Fibroblast of lung (primary cell): ENCODE results near the gene CDKAL1. TPM values are rescaled to one million over a fixed set of nuclear protein-coding genes. Genes with fewer than 3 reads are reported as not detected.

Experiments
- DNase-seq, 2 donors: peaks; one replicate each; pipeline versions ENCODE4 v3.0.0 to v3.0.0-alpha.2; 2010; ENCODE audit warnings: low read depth in 2 of 2
- H2AFZ ChIP-seq: 2 replicates; pipeline ENCODE4 v1.5.1; 2012; ENCODE audit warnings: low read length, control low read depth, inconsistent platforms
- H3K27ac ChIP-seq: 2 replicates; pipeline ENCODE4 v1.5.1; 2011; ENCODE audit warnings: low read length, control low read depth; ENCODE audit not compliant: insufficient read depth
- H3K27me3 ChIP-seq: 2 replicates; pipeline ENCODE4 v1.5.1; 2011; ENCODE audit warnings: mild to moderate bottlenecking, low read length; ENCODE audit not compliant: control insufficient read depth, insufficient read depth
- H3K36me3 ChIP-seq: 2 replicates; pipeline ENCODE4 v1.5.1; 2011; ENCODE audit warnings: low read length; ENCODE audit not compliant: control insufficient read depth, insufficient read depth
- H3K4me1 ChIP-seq: 2 replicates; pipeline ENCODE4 v1.5.1; 2011; ENCODE audit warnings: low read length; ENCODE audit not compliant: control insufficient read depth, insufficient read depth; ENCODE audit errors: extremely low read depth
- H3K4me2 ChIP-seq: 2 replicates; pipeline ENCODE4 v1.5.1; 2011; ENCODE audit warnings: low read length, control low read depth; ENCODE audit not compliant: insufficient read depth; ENCODE audit errors: extremely low read depth
- H3K4me3 ChIP-seq, 4 experiments: fragments of 200-600 bp in 1 of 4; sonication (generic) in 1 of 4; replicated peaks in 1 of 4; 2 replicates each; pipeline ENCODE4 v1.5.1; 2011 to 2016; ENCODE audit warnings: low read length in 4 of 4, low read depth in 3 of 4, mild to moderate bottlenecking in 3 of 4, control low read depth in 2 of 4, inconsistent platforms in 1 of 4, mixed read lengths in 1 of 4; ENCODE audit not compliant: insufficient read depth in 1 of 4; ENCODE audit errors: control extremely low read depth in 1 of 4
- H3K79me2 ChIP-seq: 2 replicates; pipeline ENCODE4 v1.5.1; 2012; ENCODE audit warnings: mild to moderate bottlenecking, low read length, inconsistent platforms; ENCODE audit not compliant: control insufficient read depth, insufficient read depth
- H3K9ac ChIP-seq: 2 replicates; pipeline ENCODE4 v1.5.1; 2011; ENCODE audit warnings: mild to moderate bottlenecking, low read length, control low read depth; ENCODE audit not compliant: insufficient read depth
- H3K9me3 ChIP-seq: 2 replicates; pipeline ENCODE4 v1.5.1; 2012; ENCODE audit warnings: low read depth, low read length; ENCODE audit not compliant: control insufficient read depth, insufficient read depth
- H4K20me1 ChIP-seq: 2 replicates; pipeline ENCODE4 v1.5.1; 2011; ENCODE audit warnings: low read length; ENCODE audit not compliant: control insufficient read depth, insufficient read depth; ENCODE audit errors: extremely low read depth
- CTCF ChIP-seq, 2 donors: IDR thresholded peaks in 1 of 2; conservative IDR thresholded peaks in 1 of 2; 1 replicate in 1 of 2; 2 replicates in 1 of 2; pipeline ENCODE4 v1.5.1; 2011 to 2012; ENCODE audit warnings: low read length in 2 of 2, control low read depth in 1 of 2, inconsistent platforms in 1 of 2, low read depth in 1 of 2, mild to moderate bottlenecking in 1 of 2
- EZH2 ChIP-seq: IDR thresholded peaks from 2 replicates; pipeline ENCODE4 v1.5.1; 2012; ENCODE audit warnings: low read length, control low read depth, mild to moderate bottlenecking; ENCODE audit errors: missing control alignments
- polyA plus RNA-seq, 2 donors: library from polyadenylated mRNA; depleted of rRNA in 1 of 2; stranded (reverse) in 1 of 2; unstranded in 1 of 2; fragments of >200 nt; gene quantifications; 2 replicates each; pipeline ENCODE4 v1.2.1, GENCODE V29; 2011 to 2012; ENCODE audit warnings: missing spikeins in 1 of 2
- total RNA-seq: library from RNA; depleted of rRNA; stranded (reverse); fragments of >200 nt; gene quantifications from 2 replicates; pipeline ENCODE4 v1.2.1, GENCODE V29; 2014

CDKAL1 gene
- total and polyA plus RNA-seq, 2 donors (not counting 1 experiment from before 2014, with no cell fraction given), result 7.4 to 15.0 TPM

GRCh38 chr6:21100991-21101390 is 566.7 kb downstream of the CDKAL1 start:
- H3K27me3 ChIP-seq, result no peaks in the 10 kb centered on the region
- no peak overlapping the region for H3K9ac ChIP-seq
- no peak for DNase-seq
- no peaks in the 10 kb centered on the region for H3K79me2 ChIP-seq
- H3K27ac ChIP-seq, result no peak overlapping the region
- no peaks in the 10 kb centered on the region for H3K4me1 ChIP-seq
- no peak overlapping the region for H2AFZ ChIP-seq
- no peaks in the 10 kb centered on the region for H3K36me3 ChIP-seq
- H3K4me3 ChIP-seq, result no peak overlapping the region
- TF ChIP-seq CTCF (conservative IDR thresholded peaks at IDR 0.05 in 1 of 2, IDR thresholded peaks at IDR 0.05 in 1 of 2; ENCODE audit: low read depth in 1 of 2, low read length in 2 of 2) (no peak), EZH2 (no peak)
- no peak overlapping the region for H3K4me2 ChIP-seq
- H3K9me3 ChIP-seq, result no peaks in the 10 kb centered on the region
- H4K20me1 ChIP-seq, result no peaks in the 10 kb centered on the region

- Histone ChIP-seq H4K20me1 (no peaks in the 10 kb centered on the region), H3K4me2 (no peak overlapping the region), H3K9ac (no peak overlapping the region), H3K79me2 (no peaks in the 10 kb centered on the region), H3K9me3 (no peaks in the 10 kb centered on the region), H3K4me3 (no peak overlapping the region), H3K36me3 (no peaks in the 10 kb centered on the region), H3K27ac (no peak overlapping the region), H3K4me1 (no peaks in the 10 kb centered on the region), H3K27me3 (no peaks in the 10 kb centered on the region), H2AFZ (no peak overlapping the region)
- TF ChIP-seq EZH2 (no peak), CTCF (conservative IDR thresholded peaks at IDR 0.05 in 1 of 2, IDR thresholded peaks at IDR 0.05 in 1 of 2; ENCODE audit: low read depth in 1 of 2, low read length in 2 of 2) (no peak)
- DNase-seq, result no peak
Measured at GRCh38 chr6:21101694-21102093, 567.4 kb downstream of the CDKAL1 start.

GRCh38 chr6:21102201-21102600 is 567.9 kb downstream of the CDKAL1 start:
- H3K79me2 ChIP-seq, result no peaks in the 10 kb centered on the region
- no peaks in the 10 kb centered on the region for H3K27me3 ChIP-seq
- H3K4me1 ChIP-seq, result no peaks in the 10 kb centered on the region
- H3K4me2 ChIP-seq, result no peak overlapping the region
- H3K36me3 ChIP-seq, result no peaks in the 10 kb centered on the region
- TF ChIP-seq EZH2 (no peak), CTCF (conservative IDR thresholded peaks at IDR 0.05 in 1 of 2, IDR thresholded peaks at IDR 0.05 in 1 of 2; ENCODE audit: low read depth in 1 of 2, low read length in 2 of 2) (no peak)
- H3K4me3 ChIP-seq, result no peak overlapping the region
- H4K20me1 ChIP-seq, result no peaks in the 10 kb centered on the region
- H3K9ac ChIP-seq, result no peak overlapping the region
- no peak overlapping the region for H2AFZ ChIP-seq
- H3K27ac ChIP-seq, result no peak overlapping the region
- H3K9me3 ChIP-seq, result no peaks in the 10 kb centered on the region
- no peak for DNase-seq
